Gastrocnemius medialis (tissue), 4 donors: ENCODE measurements around the gene ZNF236.

Source experiments
- CTCF ChIP-seq, 5 experiments: fragments of 450-650 bp in 3 of 5; fragments of 200-600 bp in 2 of 5; sonication (generic) in 2 of 5; IDR thresholded peaks in 4 of 5; conservative IDR thresholded peaks in 1 of 5; 1 replicate in 4 of 5; 2 replicates in 1 of 5; pipeline ENCODE4 v1.5.1; 2016 to 2019; ENCODE audit warnings: antibody characterized with exemption in 5 of 5, mild to moderate bottlenecking in 3 of 5, moderate library complexity in 3 of 5
- POLR2A ChIP-seq, 2 donors: fragments of 450-650 bp; IDR thresholded peaks; one replicate each; pipeline ENCODE4 v1.6.1; 2017; ENCODE audit warnings: antibody characterized with exemption in 2 of 2, mild to moderate bottlenecking in 2 of 2, moderate library complexity in 2 of 2

GRCh38 chr18:76959605-76960004, 137.2 kb downstream of the ZNF236 start:
- TF ChIP-seq CTCF (IDR thresholded peaks at IDR 0.05 in 4 of 5, conservative IDR thresholded peaks at IDR 0.05 in 1 of 5) (no peak), POLR2A (IDR thresholded peaks at IDR 0.05) (no peak)
